OCI-LY1 (cell line): ENCODE data around the gene VAV2.

Experiments
- H2AFZ ChIP-seq: fragments of 200-600 bp; sonication (generic), shearing (Covaris generic); 2 replicates; pipeline ENCODE4 v1.6.0; 2014; ENCODE audit warnings: antibody characterized with exemption, mild to moderate bottlenecking, low read length
- H3F3A ChIP-seq: fragments of 200-600 bp; sonication (generic), shearing (Covaris generic); 2 replicates; pipeline ENCODE4 v1.6.0; 2014; ENCODE audit warnings: mild to moderate bottlenecking, antibody characterized with exemption, low read length, moderate library complexity; ENCODE audit not compliant: insufficient read depth
- H3K27ac ChIP-seq: fragments of 200-600 bp; sonication (generic); 2 replicates; pipeline ENCODE4 v1.5.1; 2014; ENCODE audit warnings: low read length, mixed run types, mild to moderate bottlenecking, low read depth; ENCODE audit not compliant: poor library complexity, severe bottlenecking
- H3K27me3 ChIP-seq: fragments of 200-600 bp; sonication (generic); 2 replicates; pipeline ENCODE4 v1.6.0; 2014; ENCODE audit warnings: antibody characterized with exemption, mild to moderate bottlenecking, low read length, moderate library complexity; ENCODE audit not compliant: insufficient read depth
- H3K36me3 ChIP-seq: fragments of 200-600 bp; sonication (generic); 2 replicates; pipeline ENCODE4 v1.6.1; 2014; ENCODE audit warnings: mild to moderate bottlenecking, antibody characterized with exemption, low read length, moderate library complexity, mixed read lengths; ENCODE audit not compliant: insufficient read depth
- H3K4me1 ChIP-seq: fragments of 200-600 bp; sonication (generic); 2 replicates; pipeline ENCODE4 v1.5.1; 2014; ENCODE audit warnings: mild to moderate bottlenecking, low read length, moderate library complexity; ENCODE audit not compliant: insufficient read depth, severe bottlenecking
- H3K4me2 ChIP-seq: fragments of 200-600 bp; sonication (generic), shearing (Covaris generic); 2 replicates; pipeline ENCODE4 v1.6.1; 2014; ENCODE audit warnings: low read length
- H3K4me3 ChIP-seq: fragments of 200-600 bp; sonication (generic); 2 replicates; pipeline ENCODE4 v1.5.1; 2014; ENCODE audit warnings: low read length, low read depth, mild to moderate bottlenecking, mixed read lengths; ENCODE audit not compliant: poor library complexity, severe bottlenecking
- H3K79me2 ChIP-seq: fragments of 200-600 bp; shearing (Covaris generic); 2 replicates; pipeline ENCODE4 v1.6.1; 2016; ENCODE audit warnings: mixed run types, low read length, mixed read lengths; ENCODE audit not compliant: insufficient read depth
- H3K9ac ChIP-seq: fragments of 200-600 bp; sonication (generic), shearing (Covaris generic); 2 replicates; pipeline ENCODE4 v1.6.1; 2014; ENCODE audit warnings: mild to moderate bottlenecking, low read length, mixed read lengths
- H3K9me2 ChIP-seq: fragments of 200-600 bp; sonication (generic), shearing (Covaris generic); 2 replicates; pipeline ENCODE4 v1.6.1; 2014; ENCODE audit warnings: low read depth, mild to moderate bottlenecking, low read length, mixed read lengths
- H3K9me3 ChIP-seq: fragments of 200-600 bp; shearing (Covaris generic); 2 replicates; pipeline ENCODE4 v1.6.1; 2014; ENCODE audit warnings: low read length, mixed read lengths
- H4K20me1 ChIP-seq: fragments of 200-600 bp; sonication (generic), shearing (Covaris generic); 2 replicates; pipeline ENCODE4 v1.6.0; 2016; ENCODE audit warnings: mild to moderate bottlenecking, low read length; ENCODE audit not compliant: insufficient read depth
- EZH2 ChIP-seq: fragments of 200-600 bp; sonication (generic), shearing (Covaris generic); IDR thresholded peaks from 2 replicates; pipeline ENCODE4 v1.8.0; 2017; ENCODE audit warnings: borderline replicate concordance, mixed run types, mild to moderate bottlenecking, antibody characterized with exemption, low read length, moderate library complexity, mixed read lengths
- TF ChIP-seq, protein P1 (sequence below): fragments of 200-600 bp; sonication (generic), shearing (Covaris generic); IDR thresholded peaks from 2 replicates; pipeline ENCODE4 v1.5.1; 2017; ENCODE audit warnings: mild to moderate bottlenecking, antibody characterized with exemption, low read length, moderate library complexity, mixed read lengths

The VAV2 gene

GRCh38 chr9:134026581-134026980 is 34.5 kb upstream of the VAV2 start:
- no peaks in the 10 kb centered on the region for H3K9me2 ChIP-seq
- no peak overlapping the region for H3K27ac ChIP-seq
- no peaks in the 10 kb centered on the region for H3K79me2 ChIP-seq
- TF ChIP-seq, protein P1, sequence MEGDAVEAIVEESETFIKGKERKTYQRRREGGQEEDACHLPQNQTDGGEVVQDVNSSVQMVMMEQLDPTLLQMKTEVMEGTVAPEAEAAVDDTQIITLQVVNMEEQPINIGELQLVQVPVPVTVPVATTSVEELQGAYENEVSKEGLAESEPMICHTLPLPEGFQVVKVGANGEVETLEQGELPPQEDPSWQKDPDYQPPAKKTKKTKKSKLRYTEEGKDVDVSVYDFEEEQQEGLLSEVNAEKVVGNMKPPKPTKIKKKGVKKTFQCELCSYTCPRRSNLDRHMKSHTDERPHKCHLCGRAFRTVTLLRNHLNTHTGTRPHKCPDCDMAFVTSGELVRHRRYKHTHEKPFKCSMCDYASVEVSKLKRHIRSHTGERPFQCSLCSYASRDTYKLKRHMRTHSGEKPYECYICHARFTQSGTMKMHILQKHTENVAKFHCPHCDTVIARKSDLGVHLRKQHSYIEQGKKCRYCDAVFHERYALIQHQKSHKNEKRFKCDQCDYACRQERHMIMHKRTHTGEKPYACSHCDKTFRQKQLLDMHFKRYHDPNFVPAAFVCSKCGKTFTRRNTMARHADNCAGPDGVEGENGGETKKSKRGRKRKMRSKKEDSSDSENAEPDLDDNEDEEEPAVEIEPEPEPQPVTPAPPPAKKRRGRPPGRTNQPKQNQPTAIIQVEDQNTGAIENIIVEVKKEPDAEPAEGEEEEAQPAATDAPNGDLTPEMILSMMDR = no peak
- no peak for TF ChIP-seq EZH2
- H3K4me2 ChIP-seq = peak overlapping the region; percentile 67; the same call in 1 of the 2 replicates
- no peaks in the 10 kb centered on the region for H3K9me3 ChIP-seq
- H3K27me3 ChIP-seq = no peaks in the 10 kb centered on the region
- H3K36me3 ChIP-seq = peaks cover 10% of the 10 kb centered on the region; the same call in 1 of the 2 replicates
- no peak overlapping the region for H3K4me3 ChIP-seq
- H3F3A ChIP-seq = no peaks in the 10 kb centered on the region
- no peak overlapping the region for H2AFZ ChIP-seq
- H3K9ac ChIP-seq = no peak overlapping the region
- H3K4me1 ChIP-seq = peaks cover 7% of the 10 kb centered on the region
- H4K20me1 ChIP-seq = no peaks in the 10 kb centered on the region

GRCh38 chr9:134025606-134026541 is 33.8 kb upstream of the VAV2 start:
- Histone ChIP-seq H3K27me3 (no peaks in the 10 kb centered on the region), H3K79me2 (no peaks in the 10 kb centered on the region), H3K4me2 (peak overlapping the region; percentile 67), H4K20me1 (no peaks in the 10 kb centered on the region), H3K4me3 (peak overlapping the region; percentile 77), H3K9me3 (no peaks in the 10 kb centered on the region), H3K36me3 (peaks cover 9% of the 10 kb centered on the region; the same call in 1 of the 2 replicates), H3F3A (no peaks in the 10 kb centered on the region), H2AFZ (no peak overlapping the region), H3K9me2 (no peaks in the 10 kb centered on the region), H3K9ac (peak overlapping the region; percentile 68), H3K4me1 (peaks cover 7% of the 10 kb centered on the region), H3K27ac (no peak overlapping the region)
- TF ChIP-seq, protein P1 = peak; percentile 21; the same call in 1 of the 2 replicates
- TF ChIP-seq EZH2 = no peak

DNA sequence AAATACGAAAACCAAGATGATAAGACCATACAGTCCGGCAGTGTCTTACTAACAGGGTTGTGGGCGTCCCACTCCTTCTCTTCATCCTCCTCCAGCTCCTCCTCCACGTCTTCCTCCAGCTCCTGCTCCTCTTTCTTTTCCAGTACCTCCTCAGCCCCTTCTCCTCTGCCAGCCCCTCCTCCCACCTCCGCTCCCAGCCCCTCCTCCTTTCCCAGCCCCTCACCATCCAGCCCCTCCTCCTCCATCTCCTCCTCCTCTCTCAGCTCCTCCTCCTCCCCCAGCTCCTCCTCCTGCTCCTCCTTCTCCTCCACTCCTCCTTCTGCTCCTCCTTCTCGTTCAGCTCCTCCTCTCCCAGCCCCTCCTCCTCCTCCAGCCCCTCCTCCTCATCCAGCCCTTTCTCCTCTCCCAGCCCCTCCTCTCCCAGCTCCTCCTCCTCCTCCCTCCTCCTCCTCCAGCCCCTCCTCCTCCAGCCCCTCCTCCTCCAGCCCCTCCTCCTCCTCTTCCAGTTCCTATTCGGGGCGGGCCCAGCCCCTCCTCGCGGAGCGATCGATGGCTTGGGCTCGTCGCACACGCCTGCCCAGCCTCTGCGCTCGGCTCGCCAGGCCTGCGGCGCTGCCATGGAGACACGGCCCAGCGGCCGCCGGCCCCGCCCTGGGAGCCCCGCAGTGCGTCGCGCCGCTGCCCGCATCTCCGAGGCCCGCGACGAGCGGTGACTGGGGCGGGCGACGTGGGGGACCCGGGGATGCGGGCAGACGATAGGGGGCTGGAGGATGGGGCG is 32.9 kb upstream of the VAV2 start, which contains the start of gene BRD3OS:
TSS of gene BRD3OS (plus strand) at position 654 of the 778 bp plus-strand sequence. CDS start 1,267 bp downstream, outside the sequence.
- no peaks in the 10 kb centered on the region for H3K79me2 ChIP-seq
- H3K9me2 ChIP-seq = no peaks in the 10 kb centered on the region
- no peak within 1 kb of the TSS for H3K27ac ChIP-seq
- H3K4me2 ChIP-seq = peak within 1 kb of the TSS; percentile 67
- no peaks in the 10 kb centered on the region for H3K9me3 ChIP-seq
- TF ChIP-seq EZH2 = no peak
- TF ChIP-seq, protein P1 = no peak
- no peaks in the 10 kb centered on the region for H4K20me1 ChIP-seq
- H3K4me1 ChIP-seq = peaks cover 7% of the 10 kb centered on the region
- peaks cover 6% of the 10 kb centered on the region; the same call in 1 of the 2 replicates for H3K36me3 ChIP-seq
- no peaks in the 10 kb centered on the region for H3F3A ChIP-seq
- peak within 1 kb of the TSS; percentile 68 for H3K9ac ChIP-seq
- no peak within 1 kb of the TSS for H2AFZ ChIP-seq
- H3K4me3 ChIP-seq = peak within 1 kb of the TSS; percentile 77
- H3K27me3 ChIP-seq = no peaks in the 10 kb centered on the region
